HepG2 (cell line): ENCODE results near the gene QSER1.

Experiments
- CBX1 ChIP-seq: IDR thresholded peaks from one replicate; pipeline ENCODE4 v1.6.1; 2016; ENCODE audit warnings: antibody characterized with exemption, low read depth
- CREB1 ChIP-seq, 2 experiments: fragments of 450-650 bp in 1 of 2; IDR thresholded peaks; 2 replicates each; pipeline ENCODE4 v1.6.1; 2016 to 2017; ENCODE audit warnings: control low read depth in 1 of 2, mild to moderate bottlenecking in 1 of 2, missing compliant biosample characterization in 1 of 2, missing genetic modification characterization in 1 of 2
- CREB3 ChIP-seq: sonication (generic); formaldehyde crosslinking; IDR thresholded peaks from 2 replicates; pipeline ENCODE4 v1.5.0; 2020; ENCODE audit warnings: missing genetic modification reagents
- CTCF ChIP-seq: sonication (generic); formaldehyde crosslinking; IDR thresholded peaks from 2 replicates; pipeline ENCODE4 v1.5.0; 2020; ENCODE audit warnings: mild to moderate bottlenecking, missing genetic modification reagents, moderate library complexity
- POLR2A ChIP-seq, 2 experiments: IDR thresholded peaks; 2 replicates each; pipeline ENCODE4 v1.6.1; 2011; ENCODE audit warnings: low read depth in 2 of 2, low read length in 2 of 2, mild to moderate bottlenecking in 1 of 2, moderate library complexity in 1 of 2; ENCODE audit not compliant: insufficient read depth in 1 of 2
- RAD21 ChIP-seq: fragments of 450-650 bp; formaldehyde crosslinking; IDR thresholded peaks from 2 replicates; pipeline ENCODE4 v1.5.0; 2020; ENCODE audit warnings: mild to moderate bottlenecking
- REST ChIP-seq, 2 experiments: IDR thresholded peaks; 2 replicates each; pipeline ENCODE4 v1.6.1; 2011 to 2012; ENCODE audit warnings: low read length in 2 of 2, borderline replicate concordance in 1 of 2, low read depth in 1 of 2, mild to moderate bottlenecking in 1 of 2, moderate library complexity in 1 of 2
- ZNF768 ChIP-seq: sonication (generic); formaldehyde crosslinking; IDR thresholded peaks from 2 replicates; pipeline ENCODE4 v1.4.0; 2020; ENCODE audit warnings: missing genetic modification reagents
- ZNF850 ChIP-seq: sonication (generic); formaldehyde crosslinking; conservative IDR thresholded peaks from 2 replicates; pipeline ENCODE4 v1.9.0; 2021; ENCODE audit warnings: mild to moderate bottlenecking, missing genetic modification reagents

- TF ChIP-seq POLR2A (IDR thresholded peaks at IDR 0.05; ENCODE audit: insufficient read depth in 1 of 2, low read depth in 2 of 2, low read length in 2 of 2), result no peak
- no peak for TF ChIP-seq ZNF850 (CRISPR knock-in tag)
- no peak for TF ChIP-seq REST (IDR thresholded peaks at IDR 0.05; ENCODE audit: borderline replicate concordance in 1 of 2, low read depth in 1 of 2, low read length in 2 of 2)
- TF ChIP-seq ZNF768 (CRISPR knock-in tag), result no peak
- TF ChIP-seq CREB3 (CRISPR knock-in tag), result no peak
- no peak for TF ChIP-seq CTCF (CRISPR knock-in tag)
- no peak for TF ChIP-seq RAD21 (CRISPR knock-in tag)
- no peak for TF ChIP-seq CREB1 (IDR thresholded peaks at IDR 0.05)
- TF ChIP-seq CREB1 (CRISPR knock-in tag; IDR thresholded peaks at IDR 0.05), result no peak
- no peak for TF ChIP-seq CBX1
Measured at GRCh38 chr11:33016654-33017053, 124.0 kb downstream of the QSER1 start.
